ENCODE results near the gene PLEKHM3. TPM values are rescaled to one million over a fixed set of nuclear protein-coding genes. Genes with fewer than 3 reads are reported as not detected.

The PLEKHM3 gene
- total and polyA plus RNA-seq, 2 of the 13 experiments (the other 11 are each of a cell fraction or from before 2014, with no cell fraction given) = 4.5 to 4.7 TPM

DNA sequence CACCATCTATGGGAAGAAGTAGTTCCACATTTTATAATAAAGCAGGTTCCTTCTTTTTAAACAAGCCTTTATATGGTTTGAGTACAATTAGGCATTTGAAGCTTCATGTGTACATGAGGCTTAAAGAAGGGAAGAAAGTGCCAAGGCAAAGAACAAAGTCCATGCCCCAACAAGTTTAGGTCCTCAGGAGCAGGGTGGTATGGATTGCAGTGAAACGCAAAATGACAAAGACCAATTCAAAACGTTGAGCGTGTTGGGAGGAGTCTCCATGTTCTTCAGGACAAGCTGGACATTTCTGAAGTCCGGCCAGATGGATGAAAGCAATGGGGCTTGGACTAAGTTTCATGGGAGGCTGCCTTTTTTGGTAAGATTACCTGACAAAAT is 176.8 kb downstream of the PLEKHM3 start (continued):
- TF ChIP-seq, protein P1, sequence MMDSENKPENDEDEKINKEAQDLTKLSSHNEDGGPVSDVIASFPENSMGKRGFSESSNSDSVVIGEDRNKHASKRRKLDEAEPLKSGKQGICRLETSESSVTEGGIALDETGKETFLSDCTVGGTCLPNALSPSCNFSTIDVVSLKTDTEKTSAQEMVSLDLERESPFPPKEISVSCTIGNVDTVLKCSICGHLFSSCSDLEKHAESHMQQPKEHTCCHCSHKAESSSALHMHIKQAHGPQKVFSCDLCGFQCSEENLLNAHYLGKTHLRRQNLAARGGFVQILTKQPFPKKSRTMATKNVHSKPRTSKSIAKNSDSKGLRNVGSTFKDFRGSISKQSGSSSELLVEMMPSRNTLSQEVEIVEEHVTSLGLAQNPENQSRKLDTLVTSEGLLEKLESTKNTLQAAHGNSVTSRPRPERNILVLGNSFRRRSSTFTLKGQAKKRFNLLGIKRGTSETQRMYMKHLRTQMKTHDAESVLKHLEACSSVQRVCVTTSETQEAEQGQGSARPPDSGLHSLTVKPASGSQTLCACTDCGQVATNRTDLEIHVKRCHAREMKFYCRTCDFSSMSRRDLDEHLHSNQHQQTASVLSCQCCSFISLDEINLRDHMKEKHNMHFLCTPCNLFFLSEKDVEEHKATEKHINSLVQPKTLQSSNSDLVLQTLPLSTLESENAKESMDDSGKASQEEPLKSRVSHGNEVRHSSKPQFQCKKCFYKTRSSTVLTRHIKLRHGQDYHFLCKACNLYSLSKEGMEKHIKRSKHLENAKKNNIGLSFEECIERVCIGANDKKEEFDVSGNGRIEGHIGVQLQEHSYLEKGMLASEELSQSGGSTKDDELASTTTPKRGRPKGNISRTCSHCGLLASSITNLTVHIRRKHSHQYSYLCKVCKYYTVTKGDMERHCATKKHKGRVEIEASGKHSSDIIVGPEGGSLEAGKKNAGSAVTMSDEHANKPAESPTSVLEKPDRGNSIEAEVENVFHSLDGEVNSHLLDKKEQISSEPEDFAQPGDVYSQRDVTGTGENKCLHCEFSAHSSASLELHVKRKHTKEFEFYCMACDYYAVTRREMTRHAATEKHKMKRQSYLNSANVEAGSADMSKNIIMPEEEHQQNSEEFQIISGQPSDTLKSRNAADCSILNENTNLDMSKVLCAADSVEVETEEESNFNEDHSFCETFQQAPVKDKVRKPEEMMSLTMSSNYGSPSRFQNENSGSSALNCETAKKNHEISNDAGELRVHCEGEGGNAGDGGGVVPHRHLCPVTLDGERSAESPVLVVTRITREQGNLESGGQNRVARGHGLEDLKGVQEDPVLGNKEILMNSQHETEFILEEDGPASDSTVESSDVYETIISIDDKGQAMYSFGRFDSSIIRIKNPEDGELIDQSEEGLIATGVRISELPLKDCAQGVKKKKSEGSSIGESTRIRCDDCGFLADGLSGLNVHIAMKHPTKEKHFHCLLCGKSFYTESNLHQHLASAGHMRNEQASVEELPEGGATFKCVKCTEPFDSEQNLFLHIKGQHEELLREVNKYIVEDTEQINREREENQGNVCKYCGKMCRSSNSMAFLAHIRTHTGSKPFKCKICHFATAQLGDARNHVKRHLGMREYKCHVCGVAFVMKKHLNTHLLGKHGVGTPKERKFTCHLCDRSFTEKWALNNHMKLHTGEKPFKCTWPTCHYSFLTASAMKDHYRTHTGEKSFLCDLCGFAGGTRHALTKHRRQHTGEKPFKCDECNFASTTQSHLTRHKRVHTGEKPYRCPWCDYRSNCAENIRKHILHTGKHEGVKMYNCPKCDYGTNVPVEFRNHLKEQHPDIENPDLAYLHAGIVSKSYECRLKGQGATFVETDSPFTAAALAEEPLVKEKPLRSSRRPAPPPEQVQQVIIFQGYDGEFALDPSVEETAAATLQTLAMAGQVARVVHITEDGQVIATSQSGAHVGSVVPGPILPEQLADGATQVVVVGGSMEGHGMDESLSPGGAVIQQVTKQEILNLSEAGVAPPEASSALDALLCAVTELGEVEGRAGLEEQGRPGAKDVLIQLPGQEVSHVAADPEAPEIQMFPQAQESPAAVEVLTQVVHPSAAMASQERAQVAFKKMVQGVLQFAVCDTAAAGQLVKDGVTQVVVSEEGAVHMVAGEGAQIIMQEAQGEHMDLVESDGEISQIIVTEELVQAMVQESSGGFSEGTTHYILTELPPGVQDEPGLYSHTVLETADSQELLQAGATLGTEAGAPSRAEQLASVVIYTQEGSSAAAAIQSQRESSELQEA (CRISPR knock-in tag; IDR thresholded peaks at IDR 0.05; ENCODE audit: not compliant biosample characterization) = no peak
- no peak for TF ChIP-seq ATAD3A (CRISPR knock-in tag; IDR thresholded peaks at IDR 0.05)
- TF ChIP-seq, protein P2, sequence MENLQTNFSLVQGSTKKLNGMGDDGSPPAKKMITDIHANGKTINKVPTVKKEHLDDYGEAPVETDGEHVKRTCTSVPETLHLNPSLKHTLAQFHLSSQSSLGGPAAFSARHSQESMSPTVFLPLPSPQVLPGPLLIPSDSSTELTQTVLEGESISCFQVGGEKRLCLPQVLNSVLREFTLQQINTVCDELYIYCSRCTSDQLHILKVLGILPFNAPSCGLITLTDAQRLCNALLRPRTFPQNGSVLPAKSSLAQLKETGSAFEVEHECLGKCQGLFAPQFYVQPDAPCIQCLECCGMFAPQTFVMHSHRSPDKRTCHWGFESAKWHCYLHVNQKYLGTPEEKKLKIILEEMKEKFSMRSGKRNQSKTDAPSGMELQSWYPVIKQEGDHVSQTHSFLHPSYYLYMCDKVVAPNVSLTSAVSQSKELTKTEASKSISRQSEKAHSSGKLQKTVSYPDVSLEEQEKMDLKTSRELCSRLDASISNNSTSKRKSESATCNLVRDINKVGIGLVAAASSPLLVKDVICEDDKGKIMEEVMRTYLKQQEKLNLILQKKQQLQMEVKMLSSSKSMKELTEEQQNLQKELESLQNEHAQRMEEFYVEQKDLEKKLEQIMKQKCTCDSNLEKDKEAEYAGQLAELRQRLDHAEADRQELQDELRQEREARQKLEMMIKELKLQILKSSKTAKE (CRISPR knock-in tag; IDR thresholded peaks at IDR 0.05; ENCODE audit: borderline replicate concordance) = no peak
- no peak for TF ChIP-seq ZNF713 (CRISPR knock-in tag; IDR thresholded peaks at IDR 0.05)
- TF ChIP-seq MIER2 (CRISPR knock-in tag; IDR thresholded peaks at IDR 0.05) = no peak
- no peak for TF ChIP-seq HCFC1 (IDR thresholded peaks at IDR 0.05; ENCODE audit: low read depth, low read length)
- no peak for TF ChIP-seq JARID2 (CRISPR knock-in tag; IDR thresholded peaks at IDR 0.05; ENCODE audit: insufficient replicate concordance)
- TF ChIP-seq, protein P3, sequence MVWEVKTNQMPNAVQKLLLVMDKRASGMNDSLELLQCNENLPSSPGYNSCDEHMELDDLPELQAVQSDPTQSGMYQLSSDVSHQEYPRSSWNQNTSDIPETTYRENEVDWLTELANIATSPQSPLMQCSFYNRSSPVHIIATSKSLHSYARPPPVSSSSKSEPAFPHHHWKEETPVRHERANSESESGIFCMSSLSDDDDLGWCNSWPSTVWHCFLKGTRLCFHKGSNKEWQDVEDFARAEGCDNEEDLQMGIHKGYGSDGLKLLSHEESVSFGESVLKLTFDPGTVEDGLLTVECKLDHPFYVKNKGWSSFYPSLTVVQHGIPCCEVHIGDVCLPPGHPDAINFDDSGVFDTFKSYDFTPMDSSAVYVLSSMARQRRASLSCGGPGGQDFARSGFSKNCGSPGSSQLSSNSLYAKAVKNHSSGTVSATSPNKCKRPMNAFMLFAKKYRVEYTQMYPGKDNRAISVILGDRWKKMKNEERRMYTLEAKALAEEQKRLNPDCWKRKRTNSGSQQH (CRISPR knock-in tag; IDR thresholded peaks at IDR 0.05; ENCODE audit: low read depth) = no peak
- TF ChIP-seq, protein P4, sequence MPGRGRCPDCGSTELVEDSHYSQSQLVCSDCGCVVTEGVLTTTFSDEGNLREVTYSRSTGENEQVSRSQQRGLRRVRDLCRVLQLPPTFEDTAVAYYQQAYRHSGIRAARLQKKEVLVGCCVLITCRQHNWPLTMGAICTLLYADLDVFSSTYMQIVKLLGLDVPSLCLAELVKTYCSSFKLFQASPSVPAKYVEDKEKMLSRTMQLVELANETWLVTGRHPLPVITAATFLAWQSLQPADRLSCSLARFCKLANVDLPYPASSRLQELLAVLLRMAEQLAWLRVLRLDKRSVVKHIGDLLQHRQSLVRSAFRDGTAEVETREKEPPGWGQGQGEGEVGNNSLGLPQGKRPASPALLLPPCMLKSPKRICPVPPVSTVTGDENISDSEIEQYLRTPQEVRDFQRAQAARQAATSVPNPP (CRISPR knock-in tag; IDR thresholded peaks at IDR 0.05) = no peak
- peak; percentile 86 for TF ChIP-seq GATAD2A (CRISPR knock-in tag; IDR thresholded peaks at IDR 0.05)
- no peak for TF ChIP-seq ZFP41 (CRISPR knock-in tag; IDR thresholded peaks at IDR 0.05; ENCODE audit: borderline replicate concordance)
- TF ChIP-seq, protein P5, sequence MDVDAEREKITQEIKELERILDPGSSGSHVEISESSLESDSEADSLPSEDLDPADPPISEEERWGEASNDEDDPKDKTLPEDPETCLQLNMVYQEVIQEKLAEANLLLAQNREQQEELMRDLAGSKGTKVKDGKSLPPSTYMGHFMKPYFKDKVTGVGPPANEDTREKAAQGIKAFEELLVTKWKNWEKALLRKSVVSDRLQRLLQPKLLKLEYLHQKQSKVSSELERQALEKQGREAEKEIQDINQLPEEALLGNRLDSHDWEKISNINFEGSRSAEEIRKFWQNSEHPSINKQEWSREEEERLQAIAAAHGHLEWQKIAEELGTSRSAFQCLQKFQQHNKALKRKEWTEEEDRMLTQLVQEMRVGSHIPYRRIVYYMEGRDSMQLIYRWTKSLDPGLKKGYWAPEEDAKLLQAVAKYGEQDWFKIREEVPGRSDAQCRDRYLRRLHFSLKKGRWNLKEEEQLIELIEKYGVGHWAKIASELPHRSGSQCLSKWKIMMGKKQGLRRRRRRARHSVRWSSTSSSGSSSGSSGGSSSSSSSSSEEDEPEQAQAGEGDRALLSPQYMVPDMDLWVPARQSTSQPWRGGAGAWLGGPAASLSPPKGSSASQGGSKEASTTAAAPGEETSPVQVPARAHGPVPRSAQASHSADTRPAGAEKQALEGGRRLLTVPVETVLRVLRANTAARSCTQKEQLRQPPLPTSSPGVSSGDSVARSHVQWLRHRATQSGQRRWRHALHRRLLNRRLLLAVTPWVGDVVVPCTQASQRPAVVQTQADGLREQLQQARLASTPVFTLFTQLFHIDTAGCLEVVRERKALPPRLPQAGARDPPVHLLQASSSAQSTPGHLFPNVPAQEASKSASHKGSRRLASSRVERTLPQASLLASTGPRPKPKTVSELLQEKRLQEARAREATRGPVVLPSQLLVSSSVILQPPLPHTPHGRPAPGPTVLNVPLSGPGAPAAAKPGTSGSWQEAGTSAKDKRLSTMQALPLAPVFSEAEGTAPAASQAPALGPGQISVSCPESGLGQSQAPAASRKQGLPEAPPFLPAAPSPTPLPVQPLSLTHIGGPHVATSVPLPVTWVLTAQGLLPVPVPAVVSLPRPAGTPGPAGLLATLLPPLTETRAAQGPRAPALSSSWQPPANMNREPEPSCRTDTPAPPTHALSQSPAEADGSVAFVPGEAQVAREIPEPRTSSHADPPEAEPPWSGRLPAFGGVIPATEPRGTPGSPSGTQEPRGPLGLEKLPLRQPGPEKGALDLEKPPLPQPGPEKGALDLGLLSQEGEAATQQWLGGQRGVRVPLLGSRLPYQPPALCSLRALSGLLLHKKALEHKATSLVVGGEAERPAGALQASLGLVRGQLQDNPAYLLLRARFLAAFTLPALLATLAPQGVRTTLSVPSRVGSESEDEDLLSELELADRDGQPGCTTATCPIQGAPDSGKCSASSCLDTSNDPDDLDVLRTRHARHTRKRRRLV (CRISPR knock-in tag; IDR thresholded peaks at IDR 0.05) = no peak

All from HepG2 (cell line).